ENCODE data around the gene ABCG5.

ABCG5 gene

DNA sequence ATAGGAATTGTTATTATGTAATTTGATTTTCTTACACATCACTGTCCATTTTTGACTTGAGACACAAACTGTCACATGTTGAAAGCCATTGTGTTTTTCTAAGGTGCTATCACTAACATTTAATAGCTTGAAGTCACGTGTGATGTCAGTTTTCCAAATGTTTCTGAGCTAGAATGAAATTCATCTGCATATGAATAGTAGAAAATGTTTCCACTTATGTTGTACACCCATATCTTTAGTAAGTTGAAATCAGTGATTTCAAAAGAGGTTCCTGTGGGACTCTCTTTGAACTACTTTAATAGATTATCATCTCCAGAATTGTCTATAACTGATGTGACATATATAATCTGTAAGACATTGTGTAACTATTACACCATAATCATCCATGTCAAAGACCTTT is 27.8 kb downstream of the ABCG5 start:
- in situ Hi-C loops (cut with MboI; ENCODE audit: low sequenced_read_pairs) = no loop called here

DNA sequence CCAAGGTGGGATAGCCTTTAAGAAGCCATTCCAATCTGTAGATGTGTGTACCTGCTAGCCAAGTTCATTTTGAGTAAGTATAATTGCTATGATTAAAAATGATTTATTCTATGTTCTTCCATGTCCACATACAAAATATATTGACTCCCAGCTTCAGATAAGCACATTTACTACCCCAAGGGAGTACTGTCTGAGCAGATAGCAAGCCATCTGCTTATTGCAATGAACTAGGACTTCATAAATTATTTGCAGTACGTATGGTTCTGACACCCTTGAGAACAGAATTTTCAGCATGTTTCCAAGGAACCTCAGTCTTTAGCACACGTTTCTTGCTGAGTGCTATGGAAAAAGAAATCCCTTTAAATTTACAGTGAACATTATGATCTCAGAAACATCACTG is 28.2 kb downstream of the ABCG5 start:
- in situ Hi-C loops (cut with MboI; ENCODE audit: low sequenced_read_pairs) = no loop called here

DNA sequence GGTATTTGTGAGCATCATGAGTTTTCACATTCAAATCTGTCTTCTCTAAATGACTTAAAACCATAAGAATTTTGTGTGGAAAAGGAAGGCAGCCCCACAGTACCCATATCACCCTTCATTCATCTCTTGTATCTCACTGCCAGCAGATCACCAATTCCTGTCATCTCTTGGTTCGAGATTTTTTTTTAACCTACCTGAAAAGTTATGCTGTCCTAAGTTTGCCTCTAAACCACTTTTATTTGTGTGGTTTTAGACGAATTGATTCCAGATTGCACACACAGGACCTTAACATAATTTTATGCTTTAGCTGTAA is 32.0 kb downstream of the ABCG5 start:
- in situ Hi-C loops (cut with MboI; ENCODE audit: low sequenced_read_pairs) = no loop called here

DNA sequence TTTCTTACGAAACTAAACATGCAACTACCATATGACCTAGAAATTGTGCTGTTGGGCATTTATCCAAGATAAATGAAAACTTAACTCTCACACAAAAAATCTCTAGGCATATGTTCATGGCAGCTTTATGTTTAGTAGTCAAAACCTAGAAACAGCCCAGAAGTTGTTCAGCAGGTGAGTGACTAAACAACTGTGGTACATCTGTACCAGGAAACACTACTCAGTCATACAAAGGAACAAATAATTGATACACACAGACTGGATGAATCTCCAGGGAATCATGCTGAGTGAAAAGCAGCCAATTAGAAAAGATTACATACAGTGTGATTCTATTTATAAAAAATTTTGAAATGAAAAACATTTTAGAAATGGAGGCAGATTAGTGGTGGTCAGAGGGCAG is 35.5 kb downstream of the ABCG5 start:
- in situ Hi-C loops (cut with MboI; ENCODE audit: low sequenced_read_pairs) = no loop called here

DNA sequence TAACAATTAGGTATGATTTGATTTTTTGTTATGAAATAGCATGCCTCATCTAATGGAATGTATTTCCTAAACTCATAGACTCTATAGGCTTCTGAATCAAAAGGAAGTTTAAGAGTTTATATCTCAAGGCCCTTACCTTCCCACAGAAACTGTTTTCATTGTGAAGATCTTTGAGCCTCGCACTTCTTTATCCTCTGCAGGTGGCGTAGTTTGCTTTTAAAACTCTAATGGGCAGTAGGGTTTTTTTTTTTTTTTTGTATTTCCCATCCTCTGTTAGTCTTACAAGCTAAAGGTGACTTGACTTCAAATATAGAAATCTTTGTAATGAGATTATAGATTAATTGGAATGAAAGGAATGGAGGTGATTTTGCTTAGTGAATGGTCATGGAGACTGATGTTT is 36.5 kb downstream of the ABCG5 start:
- in situ Hi-C loops (cut with MboI; ENCODE audit: low sequenced_read_pairs) = no loop called here

DNA sequence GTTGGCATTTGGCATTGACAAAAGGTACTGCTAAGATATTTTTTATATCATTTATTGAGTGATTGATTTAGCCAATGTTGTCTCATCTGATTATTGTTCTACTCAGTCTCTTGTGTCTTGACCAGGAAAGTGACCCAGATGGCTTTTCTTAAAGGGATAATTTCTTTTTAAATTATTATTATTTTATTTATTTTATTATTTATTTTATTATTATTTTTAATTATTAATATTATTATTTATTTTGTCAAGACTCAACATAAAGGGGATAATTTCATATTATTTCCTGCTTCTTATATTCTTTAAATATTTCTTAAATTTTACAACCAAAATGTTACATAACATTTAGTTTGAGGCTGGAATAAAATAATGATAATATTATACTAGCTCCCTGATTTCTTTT is 37.7 kb downstream of the ABCG5 start:
- in situ Hi-C loops (cut with MboI; ENCODE audit: low sequenced_read_pairs) = no loop called here

DNA sequence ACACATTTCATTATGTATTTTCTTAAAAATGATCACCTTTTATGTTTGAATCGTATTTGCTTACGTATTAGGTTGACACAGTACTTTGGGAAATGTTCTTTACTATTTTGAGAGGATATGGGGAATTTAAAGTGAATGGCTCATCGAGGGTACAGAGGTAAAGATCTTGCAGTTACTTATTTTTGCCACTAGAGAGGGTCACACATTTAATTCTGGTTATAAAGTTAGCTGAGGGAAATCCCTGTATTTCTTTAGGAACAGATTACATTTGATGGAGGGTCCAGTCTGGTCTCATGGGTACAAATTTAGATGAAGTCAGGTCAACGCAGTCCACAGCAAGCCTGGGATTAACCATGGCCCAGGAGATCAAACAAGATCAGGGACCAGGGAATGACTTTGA is 40.3 kb downstream of the ABCG5 start:
- in situ Hi-C loops (cut with MboI; ENCODE audit: low sequenced_read_pairs) = no loop called here

DNA sequence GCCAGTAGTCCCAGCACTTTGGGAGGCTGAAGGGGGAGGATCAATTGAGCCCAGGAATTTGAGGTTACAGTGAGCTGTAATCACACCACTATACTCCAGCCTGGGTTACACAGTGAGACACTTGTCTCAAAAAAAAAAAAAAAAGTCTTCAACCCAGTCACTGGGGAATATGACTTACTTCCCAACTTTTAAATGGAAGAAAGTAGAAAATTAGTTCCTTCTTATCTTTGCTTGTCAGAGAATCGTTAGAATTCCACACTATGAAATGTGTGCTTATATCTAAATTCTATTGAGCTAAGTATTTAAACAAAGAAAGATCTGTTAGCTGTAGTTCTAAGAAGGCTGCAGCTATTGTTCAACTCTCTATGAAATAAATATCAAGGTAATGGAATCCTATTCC is 42.4 kb downstream of the ABCG5 start:
- in situ Hi-C loops (cut with MboI; ENCODE audit: low sequenced_read_pairs) = no loop called here

DNA sequence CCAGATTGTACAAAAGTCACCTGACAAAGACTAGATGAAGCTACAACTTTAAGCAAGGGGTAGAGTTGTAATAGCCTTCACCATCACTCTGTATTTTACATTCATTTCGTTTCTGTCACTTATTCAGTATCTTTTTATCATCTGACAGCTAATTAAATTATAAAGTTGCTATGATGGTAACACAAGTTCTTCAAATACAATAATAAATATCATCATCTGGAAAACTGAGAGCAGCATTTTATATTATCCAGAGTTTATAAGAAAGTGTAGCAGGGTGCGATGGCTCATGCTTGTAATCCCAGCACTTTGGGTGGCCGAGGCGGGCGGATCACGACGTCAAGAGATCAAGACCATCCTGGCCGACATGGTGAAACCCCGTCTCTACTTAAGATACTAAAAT is 43.7 kb downstream of the ABCG5 start:
- in situ Hi-C loops (cut with MboI; ENCODE audit: low sequenced_read_pairs) = no loop called here

DNA sequence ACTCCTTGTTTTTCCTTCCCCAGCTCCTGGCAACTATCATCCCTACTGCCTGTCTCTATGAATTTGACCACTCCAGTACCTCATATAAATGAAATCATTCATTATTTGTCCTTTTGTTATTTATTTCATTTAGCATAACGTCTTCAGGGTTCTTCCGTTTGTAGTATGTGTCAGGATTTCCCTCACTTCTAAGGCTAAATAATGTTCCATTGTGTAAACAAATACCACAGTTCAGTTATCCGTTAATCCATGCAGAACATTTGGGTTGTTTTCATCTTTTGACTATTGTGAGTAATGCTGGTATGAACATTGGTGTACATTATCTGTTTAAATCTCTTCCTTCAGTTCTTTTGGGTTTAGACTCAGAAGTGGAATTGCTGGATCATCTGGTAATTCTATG is 46.0 kb downstream of the ABCG5 start:
- in situ Hi-C loops (cut with MboI; ENCODE audit: low sequenced_read_pairs) = no loop called here

DNA sequence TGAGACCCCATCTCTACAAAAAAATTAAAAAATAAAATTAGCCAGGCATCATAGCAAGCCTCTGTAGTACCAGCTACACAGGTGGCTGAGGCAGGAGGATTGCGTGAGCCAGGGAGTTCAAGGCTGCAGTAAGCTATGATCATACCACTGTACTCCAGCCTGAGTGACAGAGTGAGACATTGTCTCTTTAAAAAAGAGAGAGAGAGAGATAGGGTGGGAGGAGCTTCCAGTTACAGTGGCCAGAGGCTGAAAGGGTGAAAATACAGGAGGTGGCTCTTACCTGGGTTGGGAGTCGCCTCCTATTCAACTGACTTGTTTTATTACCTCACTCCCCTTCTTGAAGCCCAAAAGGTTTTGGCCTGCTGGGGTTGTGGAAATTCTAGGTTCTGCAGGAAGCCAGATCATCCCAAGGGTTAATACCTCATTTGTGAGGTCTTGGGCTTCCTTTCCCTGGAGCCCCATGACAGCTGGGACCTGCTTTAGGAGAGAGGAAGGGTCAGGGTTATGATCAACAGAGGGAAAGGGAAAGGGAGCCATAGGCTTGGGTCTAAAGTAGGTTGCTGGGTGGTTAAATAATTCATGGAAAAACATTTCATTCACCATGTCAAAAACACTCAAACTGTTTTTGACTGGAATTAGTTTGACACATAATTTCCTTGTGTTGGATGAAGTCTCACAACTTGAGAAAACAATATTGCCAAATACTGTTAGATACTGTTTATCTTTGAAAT is 47.4 kb downstream of the ABCG5 start:
- in situ Hi-C loops (cut with MboI; ENCODE audit: low sequenced_read_pairs) = no loop called here

DNA sequence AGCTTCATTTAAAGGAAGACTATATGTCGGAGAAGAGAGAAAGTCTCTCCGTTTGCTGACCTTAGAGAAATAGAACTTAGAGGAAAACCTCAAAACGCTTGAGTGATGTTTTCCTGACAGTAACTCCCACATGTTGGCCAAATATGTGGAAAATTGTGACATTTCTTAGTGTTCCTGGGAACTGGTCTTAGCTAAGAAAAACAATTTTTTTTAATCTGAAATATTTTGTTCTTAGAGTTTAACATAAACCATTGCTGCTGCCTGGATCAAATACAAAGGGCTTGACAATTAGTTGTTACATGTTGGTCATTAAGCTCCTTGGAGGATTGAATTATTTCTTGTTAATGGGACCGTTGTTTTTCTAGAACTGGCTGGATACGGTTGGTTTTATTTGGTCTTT is 48.5 kb downstream of the ABCG5 start:
- in situ Hi-C loops (cut with MboI; ENCODE audit: low sequenced_read_pairs) = no loop called here

DNA sequence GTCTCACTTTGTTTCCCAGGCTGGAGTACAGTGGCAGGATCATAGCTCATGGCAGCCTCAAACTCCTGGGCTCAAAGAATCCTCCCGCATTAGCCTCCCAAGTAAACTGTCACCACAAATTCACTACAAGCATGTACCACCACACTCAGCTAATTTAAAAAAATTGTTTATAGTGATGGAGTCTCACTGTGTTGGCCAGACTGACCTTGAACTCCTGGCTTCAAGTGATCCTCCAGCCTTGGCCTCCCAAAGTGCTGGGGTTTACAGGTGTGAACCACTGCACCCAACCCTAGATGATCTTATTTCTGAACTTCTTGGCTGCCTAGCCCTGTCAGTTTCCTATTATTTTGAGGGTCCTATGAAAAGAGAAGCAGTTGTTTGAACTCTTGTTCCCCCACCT is 50.0 kb downstream of the ABCG5 start:
- in situ Hi-C loops (cut with MboI; ENCODE audit: low sequenced_read_pairs) = no loop called here

DNA sequence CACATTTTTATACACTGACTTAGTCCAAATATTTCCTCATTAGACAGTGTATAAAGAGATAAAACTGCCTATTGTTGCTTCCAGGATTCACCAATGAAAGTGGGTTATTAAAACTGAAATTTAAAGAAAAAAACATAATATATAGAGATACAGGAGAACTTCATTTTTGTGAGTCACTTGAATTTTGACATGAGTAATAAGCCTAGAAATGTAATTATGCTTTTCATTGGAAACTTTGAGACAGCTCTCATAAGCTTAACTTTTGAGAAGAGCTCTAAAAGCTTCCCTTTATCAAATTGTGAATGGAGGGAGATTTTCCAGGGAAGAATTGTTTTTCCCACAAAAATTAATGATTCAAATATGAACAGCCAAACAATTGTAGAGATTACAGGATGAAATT is 50.7 kb downstream of the ABCG5 start:
- in situ Hi-C loops (cut with MboI; ENCODE audit: low sequenced_read_pairs) = no loop called here

DNA sequence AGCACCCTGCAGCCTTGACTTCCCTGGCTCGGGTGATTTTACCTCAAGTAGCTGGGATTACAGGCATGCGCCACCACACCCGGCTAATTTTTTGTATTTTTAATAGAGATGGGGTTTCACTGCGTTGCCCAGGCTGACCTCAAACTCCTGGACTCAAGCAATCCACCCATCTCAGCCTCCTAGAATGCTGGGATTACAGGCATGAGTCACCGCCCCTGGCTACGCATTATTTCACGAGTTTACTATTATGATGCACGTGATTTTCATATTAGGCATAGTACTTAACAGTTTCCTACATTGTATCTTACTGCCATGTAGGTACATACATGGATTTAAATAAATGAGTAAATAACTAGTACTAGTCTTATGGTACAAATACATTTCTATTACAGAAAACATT is 60.4 kb downstream of the ABCG5 start:
- in situ Hi-C loops (cut with MboI; ENCODE audit: low sequenced_read_pairs) = no loop called here

DNA sequence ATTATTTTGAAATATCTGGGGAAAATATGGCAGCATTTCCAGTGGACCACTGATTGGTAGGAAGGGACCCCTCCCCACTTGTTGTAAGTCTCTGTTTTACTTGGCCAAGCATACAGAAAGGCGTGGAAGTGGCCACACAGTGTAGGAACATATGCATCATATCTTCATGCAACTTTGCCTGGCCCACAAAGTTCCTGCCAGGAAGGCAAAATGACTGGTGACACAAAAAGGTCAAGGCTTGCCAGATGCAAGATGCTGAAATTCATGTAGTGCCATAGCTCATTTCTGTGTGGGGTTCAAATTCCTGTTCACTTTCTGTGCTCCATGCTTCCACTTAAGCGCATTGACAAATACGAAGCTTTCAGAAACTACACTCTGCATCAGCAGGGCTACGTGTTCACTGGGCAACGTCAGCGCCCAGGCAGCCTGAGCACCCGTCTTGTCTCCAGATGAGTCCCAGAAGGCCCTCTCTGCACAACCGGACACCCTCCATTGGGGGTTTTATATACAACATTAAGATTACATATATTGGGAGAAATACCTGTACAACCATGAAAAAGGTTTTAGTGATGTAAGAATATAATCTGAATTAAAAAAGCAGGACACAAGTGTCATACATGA is 61.2 kb downstream of the ABCG5 start:
- in situ Hi-C loops (cut with MboI; ENCODE audit: low sequenced_read_pairs) = no loop called here

DNA sequence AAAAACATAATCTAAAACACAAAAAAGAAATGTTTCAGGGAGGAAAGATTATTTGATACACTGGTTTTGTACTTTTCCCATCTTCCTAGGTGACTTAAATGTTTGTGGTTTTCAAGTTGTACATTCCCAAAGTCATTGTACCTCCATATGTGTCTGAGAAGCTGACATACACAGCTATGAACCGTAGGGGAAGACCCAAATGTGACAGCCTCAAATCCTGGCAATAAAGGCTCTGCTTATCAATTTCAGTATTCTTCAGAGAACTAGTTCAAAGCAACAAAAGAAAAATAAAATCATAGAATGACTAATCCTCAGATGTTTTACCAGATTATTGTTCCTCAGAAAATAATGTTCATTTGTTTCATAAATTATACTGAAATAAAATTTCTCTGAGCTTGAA is 62.3 kb downstream of the ABCG5 start:
- in situ Hi-C loops (cut with MboI; ENCODE audit: low sequenced_read_pairs) = no loop called here

DNA sequence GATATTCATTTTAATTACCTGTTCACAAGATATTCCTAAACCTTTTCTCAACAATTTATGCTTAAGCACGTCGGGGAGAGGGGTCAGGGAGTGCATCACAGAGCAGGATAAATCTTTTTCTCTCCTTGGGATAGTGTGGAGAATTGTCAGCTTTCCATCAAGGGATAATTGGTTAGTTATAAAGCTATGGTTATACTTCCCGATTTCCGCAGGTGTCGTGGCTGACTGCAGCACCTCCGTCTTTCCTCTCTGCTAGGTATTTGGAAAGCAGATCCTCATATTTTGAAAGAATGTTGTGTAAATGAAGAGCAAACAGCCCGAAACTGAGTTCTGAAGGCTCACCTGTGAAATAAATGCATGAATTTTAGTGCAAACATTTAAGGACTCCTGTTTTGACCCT is 64.0 kb downstream of the ABCG5 start:
- in situ Hi-C loops (cut with MboI; ENCODE audit: low sequenced_read_pairs) = no loop called here

DNA sequence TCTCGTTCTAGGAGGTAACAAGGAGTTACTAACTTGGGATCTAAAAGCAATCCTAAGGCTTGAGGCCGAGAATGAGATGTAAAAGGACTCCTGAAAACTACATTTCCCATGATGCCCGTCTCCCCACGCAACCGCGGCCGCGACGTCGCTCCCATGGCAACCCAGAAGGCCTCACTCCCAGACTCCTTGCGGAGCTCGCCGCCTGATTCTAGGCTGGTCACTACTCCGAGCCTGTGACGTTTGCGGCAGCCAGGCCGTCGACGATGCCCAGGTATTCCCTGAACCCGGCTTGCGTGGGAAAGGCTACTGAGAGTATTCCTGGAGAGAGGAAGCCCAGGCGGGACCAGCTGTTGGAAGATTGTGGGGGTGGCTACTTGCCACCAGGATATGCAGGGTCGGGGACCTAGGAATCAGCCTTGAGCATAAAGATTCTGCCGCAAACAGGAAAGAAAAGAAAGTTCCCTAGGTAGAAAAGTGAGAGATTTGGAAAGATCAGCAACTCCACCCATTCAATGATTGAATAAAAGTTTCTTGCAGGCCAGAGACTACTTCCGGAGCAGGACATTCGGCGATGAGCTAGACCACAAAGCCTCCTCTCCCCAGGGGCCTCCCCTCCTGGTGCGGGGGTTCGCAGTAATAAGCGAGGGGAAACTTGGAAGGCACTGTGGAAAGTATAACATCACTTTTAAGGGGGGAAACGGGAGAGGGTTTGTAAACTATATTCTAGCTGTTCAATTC is 64.6 kb downstream of the ABCG5 start, which contains the start of gene DYNC2LI1:
DYNC2LI1 (plus strand) TSS at position 164 of the 738 bp plus-strand sequence; CDS start at position 264, 100 bp downstream.
- in situ Hi-C loops (cut with MboI; ENCODE audit: low sequenced_read_pairs) = no loop called here

DNA sequence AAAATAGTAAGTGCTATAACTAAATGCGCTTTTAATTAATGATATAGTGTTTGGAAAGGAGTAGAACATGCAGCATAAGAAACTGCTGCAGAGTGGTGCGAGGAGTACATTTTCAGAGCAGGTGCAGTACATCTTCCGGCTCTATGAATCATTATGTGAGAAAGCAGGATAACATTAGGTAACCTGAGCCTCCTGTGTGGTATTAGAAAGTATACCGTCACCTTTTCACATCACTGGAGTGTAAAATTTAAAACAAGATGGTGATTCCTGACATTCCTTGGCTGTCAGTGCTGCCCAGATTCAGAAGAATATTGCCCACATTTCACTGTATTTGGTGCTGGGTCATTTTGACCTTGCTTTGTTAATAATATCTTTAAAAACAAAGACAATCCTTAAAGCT is 72.6 kb downstream of the ABCG5 start:
- in situ Hi-C loops (cut with MboI; ENCODE audit: low sequenced_read_pairs) = no loop called here

DNA sequence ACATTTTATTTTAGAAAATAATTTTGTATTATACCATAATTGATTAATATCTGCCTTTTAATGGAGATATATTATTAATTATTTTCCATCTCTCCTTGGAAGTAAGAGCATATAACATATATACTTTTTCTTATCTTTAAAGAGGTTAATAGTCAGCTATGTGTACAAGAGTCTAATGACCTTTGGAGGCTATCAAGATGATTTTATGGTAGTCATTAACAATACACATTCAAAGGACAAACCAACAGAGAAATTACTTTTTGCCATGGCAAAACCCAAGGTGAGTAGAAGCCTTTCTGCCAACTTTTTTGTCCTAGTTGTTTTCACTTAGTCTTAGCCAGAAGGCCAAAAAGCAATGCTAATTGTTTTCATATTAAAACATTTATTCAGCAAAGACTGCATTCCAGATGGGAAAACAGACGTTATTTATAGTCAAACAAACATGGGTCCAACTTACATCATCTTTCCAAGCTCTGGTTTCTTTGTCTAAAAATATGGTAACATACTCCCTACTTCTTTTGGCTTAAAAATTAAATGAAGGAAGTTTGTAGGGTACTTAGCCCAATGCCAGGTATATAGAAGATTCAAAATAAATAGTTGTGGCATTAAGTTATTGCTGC is 74.4 kb downstream of the ABCG5 start:
- in situ Hi-C loops (cut with MboI; ENCODE audit: low sequenced_read_pairs) = no loop called here

DNA sequence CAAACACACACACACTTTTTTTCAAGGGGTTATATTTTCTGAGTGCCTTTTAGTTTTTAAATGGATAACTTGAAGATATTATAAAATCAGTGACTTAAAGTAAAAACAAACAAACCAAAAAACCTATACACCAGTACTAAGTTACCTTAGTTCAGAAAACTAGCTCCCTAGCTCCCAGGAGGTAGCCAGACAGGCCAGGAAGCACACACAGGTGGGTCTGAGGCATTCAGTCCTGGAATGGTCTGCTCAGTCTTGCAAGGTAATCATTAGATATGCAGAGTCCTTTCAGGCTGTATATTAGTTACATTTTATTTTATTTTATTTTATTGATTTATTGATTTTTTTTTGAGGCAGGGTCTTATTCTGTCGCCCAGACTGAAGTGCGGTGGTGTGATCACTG is 75.5 kb downstream of the ABCG5 start:
- in situ Hi-C loops (cut with MboI; ENCODE audit: low sequenced_read_pairs) = no loop called here
